Left renal pelvis (tissue), 4 donors: ENCODE measurements around the gene MFRP. TPM values are rescaled to one million over a fixed set of nuclear protein-coding genes. Genes with fewer than 3 reads are reported as not detected.

Source experiments
- DNase-seq, 4 donors: peaks; one replicate each; pipeline ENCODE4 v3.0.0-alpha.2; 2013; ENCODE audit warnings: low read depth in 4 of 4, low spot score in 3 of 4
- polyA plus RNA-seq, 4 donors: library from polyadenylated mRNA; unstranded; fragments of 120-200 nt; gene quantifications; one replicate each; pipeline ENCODE4 v1.2.1, GENCODE V29; 2013; ENCODE audit not compliant: insufficient read length in 4 of 4

The MFRP gene
- polyA plus RNA-seq, 4 donors: not detected

- DNase-seq: no peak
Measured at GRCh38 chr11:119373059-119373920, 26.8 kb upstream of the MFRP start.

GRCh38 chr11:119372260-119373058 lies 26.0 kb upstream of the MFRP start:
- no peak for DNase-seq

GRCh38 chr11:119371778-119372182 lies 25.3 kb upstream of the MFRP start:
- no peak for DNase-seq

- no peak for DNase-seq
Measured at GRCh38 chr11:119371067-119371601, 24.6 kb upstream of the MFRP start.

- no peak for DNase-seq
Measured at GRCh38 chr11:119370486-119371046, 24.1 kb upstream of the MFRP start.

- DNase-seq: no peak
Measured at GRCh38 chr11:119369132-119369925, 22.8 kb upstream of the MFRP start.

- no peak for DNase-seq
Measured at GRCh38 chr11:119368121-119369034, 21.9 kb upstream of the MFRP start.

GRCh38 chr11:119367661-119368120 lies 21.2 kb upstream of the MFRP start:
- DNase-seq: peak in 1 of 4 donors; percentile 62

GRCh38 chr11:119366690-119367620 lies 20.4 kb upstream of the MFRP start:
- DNase-seq: no peak

GRCh38 chr11:119365071-119365591 lies 18.6 kb upstream of the MFRP start:
- DNase-seq: no peak

- DNase-seq: no peak
Measured at GRCh38 chr11:119363851-119364590, 17.5 kb upstream of the MFRP start.

GRCh38 chr11:119363081-119363850 lies 16.8 kb upstream of the MFRP start:
- no peak for DNase-seq

GRCh38 chr11:119362741-119363080 lies 16.2 kb upstream of the MFRP start:
- no peak for DNase-seq

- DNase-seq: no peak
Measured at GRCh38 chr11:119361941-119362725, 15.6 kb upstream of the MFRP start.

GRCh38 chr11:119361056-119361787 lies 14.7 kb upstream of the MFRP start:
- DNase-seq: peak in 1 of 4 donors; percentile 73
